Breast epithelium (tissue), 3 donors: ENCODE results near the gene PDK4.
"Not testable (repeated sequence)": the region's sequence is repeated elsewhere in the genome, so short reads cannot be mapped to it uniquely, and the experiment has no call there.

Source experiments
- CTCF ChIP-seq, 3 donors: fragments of 450-650 bp; IDR thresholded peaks; one replicate each; pipeline ENCODE4 v1.5.1; 2016 to 2017; ENCODE audit warnings: antibody characterized with exemption in 3 of 3, mild to moderate bottlenecking in 3 of 3, moderate library complexity in 3 of 3
- POLR2A ChIP-seq: fragments of 450-650 bp; IDR thresholded peaks from one replicate; pipeline ENCODE4 v1.6.1; 2016; ENCODE audit warnings: antibody characterized with exemption, mild to moderate bottlenecking, moderate library complexity

GRCh38 chr7:95604811-95605210 is 8.5 kb upstream of the PDK4 start:
- not testable (repeated sequence) for TF ChIP-seq POLR2A; CTCF (IDR thresholded peaks at IDR 0.05)
